Testis (tissue), 3 donors: ENCODE results near the gene HCFC1R1. TPM values are rescaled to one million over a fixed set of nuclear protein-coding genes. Genes with fewer than 3 reads are reported as not detected.

Experiments used
- DNase-seq: peaks from one replicate; pipeline ENCODE4 v3.0.0-alpha.2; 2019
- H3K27ac ChIP-seq, 2 donors: fragments of 200-600 bp; sonication (generic); one replicate each; pipeline ENCODE4 v1.5.1; 2019
- H3K27me3 ChIP-seq: fragments of 200-600 bp; sonication (generic); one replicate; pipeline ENCODE4 v1.5.1; 2019
- H3K36me3 ChIP-seq: fragments of 200-600 bp; sonication (generic); one replicate; pipeline ENCODE4 v1.5.1; 2017; ENCODE audit warnings: low read depth; ENCODE audit errors: missing control alignments
- H3K4me1 ChIP-seq: fragments of 200-600 bp; sonication (generic); one replicate; pipeline ENCODE4 v1.5.1; 2019
- H3K4me3 ChIP-seq, 2 donors: fragments of 200-600 bp; sonication (generic); one replicate each; pipeline ENCODE4 v1.5.1; 2017 to 2019
- H3K9me3 ChIP-seq: fragments of 200-600 bp; sonication (generic); one replicate; pipeline ENCODE4 v1.5.1; 2017
- POLR2A ChIP-seq: fragments of 450-650 bp; IDR thresholded peaks from one replicate; pipeline ENCODE4 v1.6.1; 2017; ENCODE audit warnings: antibody characterized with exemption, mild to moderate bottlenecking, moderate library complexity
- WGBS, 2 donors: methylation state at CpG; one replicate each; pipeline ENCODE4 v1.1.5; 2018; 5-methylcytosine and 5-hydroxymethylcytosine counted together
- intact Hi-C: fragments of 100-400 bp; cut with DNase I; formaldehyde crosslinking; loops from one replicate; pipeline ENCODE4 v1.15.1; 2023; ENCODE audit warnings: low total_unique reads
- polyA plus RNA-seq: library from polyadenylated mRNA; stranded (reverse); fragments of 350-450 nt; fragmentation: Illumina TruSeq; extraction: RNeasy Lipid Tissue Mini Kit (QIAGEN cat#74804); gene quantifications from one replicate; pipeline ENCODE4 v1.2.3, GENCODE V29; 2014; ENCODE audit warnings: low read depth, low replicate concordance; ENCODE audit not compliant: insufficient read depth
- total RNA-seq, 2 donors: library from RNA; depleted of rRNA; stranded (reverse); fragments of >200 nt; gene quantifications; one replicate each; pipeline ENCODE4 v1.2.3, GENCODE V29; 2016
- TF ChIP-seq, protein P1 (sequence below), 3 experiments: fragments of 450-650 bp in 2 of 3; fragments of 200-600 bp in 1 of 3; sonication (generic) in 1 of 3; IDR thresholded peaks; one replicate each; pipeline ENCODE4 v1.5.1; 2016 to 2019; ENCODE audit warnings: antibody characterized with exemption in 3 of 3, mild to moderate bottlenecking in 2 of 3, moderate library complexity in 1 of 3

The HCFC1R1 gene
- total and polyA plus RNA-seq, 3 donors from 2014 or later = 30.2 to 94.5 (median 39.4) TPM

GRCh38 chr16:3045758-3046640 is 22.3 kb upstream of the HCFC1R1 start, which contains the start of gene MMP25:
TSS of gene MMP25 (plus strand) at chr16:3046561. CDS start at chr16:3046918, 357 bp downstream.
- peak within 1 kb of the TSS; percentile 24 to 47 for H3K4me3 ChIP-seq
- no peaks in the 10 kb centered on the region for H3K27me3 ChIP-seq
- peaks cover 14% of the 10 kb centered on the region for H3K4me1 ChIP-seq
- H3K27ac ChIP-seq = no peak within 1 kb of the TSS
- no peaks in the 10 kb centered on the region for H3K9me3 ChIP-seq
- no peaks in the 10 kb centered on the region for H3K36me3 ChIP-seq
- intact Hi-C loops = no loop called here
- DNase-seq = no peak
- TF ChIP-seq POLR2A = no peak
- TF ChIP-seq, protein P1, sequence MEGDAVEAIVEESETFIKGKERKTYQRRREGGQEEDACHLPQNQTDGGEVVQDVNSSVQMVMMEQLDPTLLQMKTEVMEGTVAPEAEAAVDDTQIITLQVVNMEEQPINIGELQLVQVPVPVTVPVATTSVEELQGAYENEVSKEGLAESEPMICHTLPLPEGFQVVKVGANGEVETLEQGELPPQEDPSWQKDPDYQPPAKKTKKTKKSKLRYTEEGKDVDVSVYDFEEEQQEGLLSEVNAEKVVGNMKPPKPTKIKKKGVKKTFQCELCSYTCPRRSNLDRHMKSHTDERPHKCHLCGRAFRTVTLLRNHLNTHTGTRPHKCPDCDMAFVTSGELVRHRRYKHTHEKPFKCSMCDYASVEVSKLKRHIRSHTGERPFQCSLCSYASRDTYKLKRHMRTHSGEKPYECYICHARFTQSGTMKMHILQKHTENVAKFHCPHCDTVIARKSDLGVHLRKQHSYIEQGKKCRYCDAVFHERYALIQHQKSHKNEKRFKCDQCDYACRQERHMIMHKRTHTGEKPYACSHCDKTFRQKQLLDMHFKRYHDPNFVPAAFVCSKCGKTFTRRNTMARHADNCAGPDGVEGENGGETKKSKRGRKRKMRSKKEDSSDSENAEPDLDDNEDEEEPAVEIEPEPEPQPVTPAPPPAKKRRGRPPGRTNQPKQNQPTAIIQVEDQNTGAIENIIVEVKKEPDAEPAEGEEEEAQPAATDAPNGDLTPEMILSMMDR (IDR thresholded peaks at IDR 0.05) = no peak
- 0% methylated on average over 48 of the region's 86 CpGs; no CpG with 5 or more reads in 1 of the 2 donors for WGBS, 2 donors

DNA sequence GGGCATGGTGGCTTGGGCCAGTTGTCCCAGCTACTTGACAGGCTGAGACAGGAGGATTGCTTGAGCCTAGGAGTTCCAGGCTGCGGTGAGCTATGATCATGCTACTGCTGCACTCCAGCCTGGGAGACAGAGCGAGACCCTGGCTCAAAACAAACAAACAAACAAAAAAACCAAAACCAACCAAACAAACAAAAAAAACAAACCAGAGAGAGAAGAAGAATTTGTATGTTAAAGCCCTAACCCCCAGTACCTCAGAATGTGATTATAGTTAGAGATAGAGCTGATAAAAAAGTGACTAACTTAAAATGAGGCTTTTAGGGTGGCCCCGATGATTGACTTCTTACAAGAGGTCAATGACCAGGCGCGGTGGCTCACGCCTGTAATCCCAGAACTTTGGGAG is 21.0 kb upstream of the HCFC1R1 start:
- 48 to 79% methylated on average over 6 of the region's 6 CpGs for WGBS, 2 donors
- H3K27me3 ChIP-seq = no peaks in the 10 kb centered on the region

GRCh38 chr16:3042376-3042775 is 18.6 kb upstream of the HCFC1R1 start:
- 44 to 56% methylated on average over 3 of the region's 3 CpGs for WGBS, 2 donors
- H3K36me3 ChIP-seq = no peaks in the 10 kb centered on the region
- TF ChIP-seq POLR2A = no peak
- TF ChIP-seq, protein P1 (IDR thresholded peaks at IDR 0.05) = no peak
- H3K27me3 ChIP-seq = no peaks in the 10 kb centered on the region
- no peak overlapping the region for H3K4me3 ChIP-seq
- no peak overlapping the region for H3K27ac ChIP-seq
- H3K9me3 ChIP-seq = no peaks in the 10 kb centered on the region
- no peak for DNase-seq
- H3K4me1 ChIP-seq = peaks cover 14% of the 10 kb centered on the region
- intact Hi-C loops = no loop called here

More for the DNA sequence above, 21.0 kb upstream of the HCFC1R1 start:
- H3K4me1 ChIP-seq = peaks cover 14% of the 10 kb centered on the region
- no peak overlapping the region for H3K4me3 ChIP-seq
- H3K9me3 ChIP-seq = no peaks in the 10 kb centered on the region
- DNase-seq = no peak
- H3K36me3 ChIP-seq = no peaks in the 10 kb centered on the region
- no peak overlapping the region for H3K27ac ChIP-seq
- TF ChIP-seq POLR2A = no peak
- TF ChIP-seq, protein P1 (IDR thresholded peaks at IDR 0.05) = no peak
- intact Hi-C loops = no loop called here

DNA sequence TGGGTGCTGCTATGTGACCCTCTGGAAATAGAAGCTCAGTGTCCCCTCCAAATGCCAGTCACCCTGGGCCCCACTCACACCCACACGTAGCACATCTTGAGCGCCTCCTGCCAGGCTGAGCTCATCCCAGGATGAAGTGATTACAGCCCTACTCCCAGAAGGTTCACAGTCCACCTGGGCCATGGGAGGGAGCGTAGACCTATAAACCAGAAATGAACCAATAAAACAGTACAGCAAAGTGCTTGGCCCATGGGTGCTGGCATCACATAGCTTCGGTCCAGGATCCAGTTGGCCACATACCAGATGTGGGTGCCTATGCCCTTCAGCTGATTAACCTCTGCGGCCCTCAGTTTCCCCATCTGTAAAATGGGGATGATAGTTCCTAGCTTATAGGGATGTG is 15.2 kb upstream of the HCFC1R1 start:
- no peaks in the 10 kb centered on the region for H3K9me3 ChIP-seq
- H3K27me3 ChIP-seq = no peaks in the 10 kb centered on the region
- no peak overlapping the region for H3K27ac ChIP-seq
- no peak for DNase-seq
- no peak overlapping the region for H3K4me3 ChIP-seq
- no peaks in the 10 kb centered on the region for H3K4me1 ChIP-seq
- no peaks in the 10 kb centered on the region for H3K36me3 ChIP-seq
- WGBS, 2 donors = 73 to 85% methylated on average over 5 of the region's 5 CpGs
- TF ChIP-seq, protein P1 (IDR thresholded peaks at IDR 0.05) = no peak
- no peak for TF ChIP-seq POLR2A
- intact Hi-C loops = no loop called here
